ENCODE results near the gene FSCN2. TPM values are rescaled to one million over a fixed set of nuclear protein-coding genes. Genes with fewer than 3 reads are reported as not detected.

The FSCN2 gene
- total and polyA plus RNA-seq, 11 donors, result 0.22 to 0.72 (median 0.38) TPM; not detected in 3

DNA sequence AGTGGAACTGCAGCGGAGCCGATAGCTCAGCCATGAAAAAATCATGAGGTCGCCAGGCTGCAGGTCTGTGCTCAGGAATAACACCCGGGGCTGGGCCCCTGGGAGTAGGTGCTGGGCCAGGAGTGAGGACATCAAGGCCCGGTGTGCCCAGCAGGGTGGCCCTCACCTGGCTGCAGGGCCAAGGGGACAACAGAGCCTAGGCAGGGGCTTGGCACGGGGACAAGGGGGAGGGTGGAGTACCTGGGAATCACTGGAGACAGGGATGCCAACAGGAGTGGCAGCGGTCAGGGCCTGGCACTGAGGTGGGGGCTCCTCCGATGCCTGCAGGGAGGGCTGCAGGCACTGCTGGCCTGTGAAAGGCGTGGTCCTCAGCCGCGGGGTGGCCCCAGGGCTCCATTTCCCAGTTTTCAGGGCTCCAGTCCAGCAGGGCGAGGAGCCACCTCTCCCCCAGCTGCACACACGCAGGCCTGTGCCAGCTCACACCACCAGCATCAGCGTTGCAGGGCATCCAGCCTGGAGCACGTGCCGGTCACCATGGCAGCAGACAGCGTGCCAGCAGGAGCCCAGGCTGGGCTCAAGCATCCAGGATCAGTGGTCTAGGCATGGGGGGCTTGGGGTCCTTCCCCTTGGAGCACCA is 4.7 kb upstream of the FSCN2 start:
- Histone ChIP-seq H3K27ac (no peak overlapping the region), H3K4me1 (peaks cover 2 to 32% (median 14%) of the 10 kb centered on the region in 12 donors), H3K9me3 (no peaks in the 10 kb centered on the region), H3K36me3 (no peaks in the 10 kb centered on the region), H3K27me3 (peaks cover 4 to 48% (median 13%) of the 10 kb centered on the region in 9 donors), H3K4me3 (no peak overlapping the region)
- 22 to 43% (median 28%) methylated on average over 15 to 17 of the region's 17 CpGs for WGBS, 4 donors
- no peak for TF ChIP-seq POLR2A (IDR thresholded peaks at IDR 0.05)
- TF ChIP-seq, protein P1, sequence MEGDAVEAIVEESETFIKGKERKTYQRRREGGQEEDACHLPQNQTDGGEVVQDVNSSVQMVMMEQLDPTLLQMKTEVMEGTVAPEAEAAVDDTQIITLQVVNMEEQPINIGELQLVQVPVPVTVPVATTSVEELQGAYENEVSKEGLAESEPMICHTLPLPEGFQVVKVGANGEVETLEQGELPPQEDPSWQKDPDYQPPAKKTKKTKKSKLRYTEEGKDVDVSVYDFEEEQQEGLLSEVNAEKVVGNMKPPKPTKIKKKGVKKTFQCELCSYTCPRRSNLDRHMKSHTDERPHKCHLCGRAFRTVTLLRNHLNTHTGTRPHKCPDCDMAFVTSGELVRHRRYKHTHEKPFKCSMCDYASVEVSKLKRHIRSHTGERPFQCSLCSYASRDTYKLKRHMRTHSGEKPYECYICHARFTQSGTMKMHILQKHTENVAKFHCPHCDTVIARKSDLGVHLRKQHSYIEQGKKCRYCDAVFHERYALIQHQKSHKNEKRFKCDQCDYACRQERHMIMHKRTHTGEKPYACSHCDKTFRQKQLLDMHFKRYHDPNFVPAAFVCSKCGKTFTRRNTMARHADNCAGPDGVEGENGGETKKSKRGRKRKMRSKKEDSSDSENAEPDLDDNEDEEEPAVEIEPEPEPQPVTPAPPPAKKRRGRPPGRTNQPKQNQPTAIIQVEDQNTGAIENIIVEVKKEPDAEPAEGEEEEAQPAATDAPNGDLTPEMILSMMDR (IDR thresholded peaks at IDR 0.05), result peak in 2 of 12 donors; percentile 6 to 14
- DNase-seq (peak in 4 of 5 donors; percentile 61 to 78 (median 70)), ATAC-seq (peak; percentile 49 to 80 (median 52))
- intact Hi-C loops (cut with DNase I), result loop anchor here in 2 of 10 donors (2.0 to 5.0 kb wide), 2 partner anchors 27 to 79 kb away; no protein-coding TSS in a partner anchor

DNA sequence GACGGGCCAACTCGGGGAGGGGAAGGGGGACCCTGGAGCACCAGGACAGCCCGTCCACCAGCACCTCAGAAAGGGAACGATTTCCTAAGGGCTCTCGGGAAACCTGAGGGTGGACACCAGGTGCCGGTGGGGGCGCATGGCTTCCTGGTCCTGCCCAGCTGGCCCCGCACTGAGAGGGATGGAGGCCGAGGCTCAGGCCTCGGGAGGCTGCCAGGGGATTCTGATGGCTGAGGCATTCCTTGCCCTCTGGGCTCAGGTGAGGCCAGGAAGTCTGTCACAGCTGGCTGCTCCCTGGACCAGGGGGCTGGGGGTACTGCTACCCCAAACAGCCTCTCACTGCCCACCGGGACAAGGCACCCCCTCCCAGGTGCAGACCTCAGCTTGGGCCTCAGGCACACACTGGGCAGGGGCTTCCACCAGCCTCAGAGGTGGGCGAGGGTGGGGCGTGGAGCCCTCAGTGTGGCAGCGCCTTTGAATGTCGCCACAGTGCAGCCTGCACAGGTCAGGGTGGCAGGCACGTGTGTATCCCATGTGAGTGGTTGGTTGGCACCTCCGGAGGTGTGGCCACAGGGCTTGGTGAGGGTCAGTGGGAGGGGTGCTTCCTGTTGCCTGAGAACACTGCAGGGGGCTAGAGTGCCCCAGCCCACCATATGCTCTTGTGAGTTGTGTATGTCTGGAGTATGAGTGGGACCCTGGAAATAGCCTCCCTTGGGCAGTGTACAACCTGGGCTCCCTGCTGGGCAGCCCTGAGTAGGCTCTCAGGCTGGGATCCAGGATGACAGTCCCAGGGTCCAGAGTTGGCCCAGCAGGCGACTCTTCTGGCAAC is 3.9 kb upstream of the FSCN2 start:
- ATAC-seq (no peak), DNase-seq (peak in 2 of 5 donors; percentile 26 to 57)
- Histone ChIP-seq H3K4me1 (peaks cover 2 to 24% (median 7%) of the 10 kb centered on the region in 12 donors), H3K36me3 (no peaks in the 10 kb centered on the region), H3K27ac (no peak overlapping the region), H3K27me3 (peaks cover 4 to 52% (median 13%) of the 10 kb centered on the region in 9 donors), H3K9me3 (no peaks in the 10 kb centered on the region), H3K4me3 (no peak overlapping the region)
- TF ChIP-seq POLR2A (IDR thresholded peaks at IDR 0.05), result no peak
- TF ChIP-seq, protein P1 (IDR thresholded peaks at IDR 0.05), result no peak
- 77 to 80% (median 78%) methylated on average over 8 to 18 of the region's 18 CpGs for WGBS, 4 donors
- intact Hi-C loops (cut with DNase I), result loop anchor here in 1 of 10 donors (5.0 kb wide), 1 partner anchor 78 kb away; no protein-coding TSS in a partner anchor

DNA sequence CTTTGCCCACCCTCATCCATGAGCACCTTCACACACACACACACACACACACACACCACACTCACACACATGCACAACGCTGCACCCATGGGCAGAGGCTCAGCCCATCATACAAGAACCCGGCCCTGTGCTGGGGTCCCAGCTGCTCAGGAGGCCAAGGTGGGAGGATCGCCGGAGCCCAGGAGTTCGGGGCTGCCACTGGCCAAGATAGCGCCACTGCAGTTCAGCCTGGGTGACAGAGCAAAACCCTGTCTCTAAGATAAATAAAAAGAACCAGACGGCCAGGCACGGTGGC is 3.4 kb upstream of the FSCN2 start:
- no peaks in the 10 kb centered on the region for H3K9me3 ChIP-seq

More for the DNA sequence above, 3.4 kb upstream of the FSCN2 start:
- H3K27me3 ChIP-seq, result peaks cover 4 to 57% (median 13%) of the 10 kb centered on the region in 9 donors
- no peak for TF ChIP-seq POLR2A (IDR thresholded peaks at IDR 0.05)
- TF ChIP-seq, protein P1 (IDR thresholded peaks at IDR 0.05), result no peak
- no peaks in the 10 kb centered on the region for H3K36me3 ChIP-seq
- H3K4me1 ChIP-seq, result peaks cover 0 to 19% (median 2%) of the 10 kb centered on the region in 12 donors
- 77 to 90% (median 84%) methylated on average over 7 to 8 of the region's 8 CpGs for WGBS, 4 donors
- DNase-seq (peak in 1 of 5 donors; percentile 24), ATAC-seq (no peak)
- H3K27ac ChIP-seq, result no peak overlapping the region
- H3K4me3 ChIP-seq, result no peak overlapping the region
- intact Hi-C loops (cut with DNase I), result loop anchor here in 1 of 10 donors (5.0 kb wide), 1 partner anchor 77 kb away; no protein-coding TSS in a partner anchor
